Measurements from ENCODE around the gene CIC.

Gene CIC

DNA sequence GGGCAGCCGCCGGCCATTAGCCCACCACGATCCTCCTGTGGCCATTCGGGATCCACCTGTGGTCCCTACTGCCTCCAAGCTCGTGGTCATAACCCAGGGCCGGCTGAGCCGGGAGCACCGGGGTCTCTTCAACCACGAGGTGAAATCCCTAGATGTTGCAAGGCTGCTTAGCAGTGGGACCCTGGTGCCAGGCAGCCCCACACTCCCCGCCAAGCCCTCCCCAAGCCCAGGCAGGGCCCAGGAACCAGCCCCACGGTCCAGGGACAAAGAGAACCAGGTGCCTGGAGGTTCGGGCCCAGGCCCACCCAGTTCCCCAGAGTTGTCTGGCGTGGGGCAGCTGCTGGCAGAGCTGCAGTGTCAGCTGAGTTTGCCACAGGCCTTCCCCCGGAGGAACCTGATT lies 40.6 kb downstream of the CIC start:
- H3K36me3 ChIP-seq (ENCODE audit: insufficient read depth) = no peaks in the 10 kb centered on the region
- no peak for TF ChIP-seq CTCF (conservative IDR thresholded peaks at IDR 0.05; ENCODE audit: low read depth, low read length)
- H3K4me3 ChIP-seq (IDR thresholded peaks at IDR 0.05; ENCODE audit: insufficient read depth, low read depth, low read length) = no peak overlapping the region
- no peaks in the 10 kb centered on the region for H4K20me1 ChIP-seq (ENCODE audit: insufficient read depth)
- peaks cover 38% of the 10 kb centered on the region for H3K27me3 ChIP-seq (ENCODE audit: insufficient read depth, low read depth)
- no peaks in the 10 kb centered on the region for H3K79me2 ChIP-seq (ENCODE audit: insufficient read depth, low read depth)
- H3K27ac ChIP-seq = no peak overlapping the region
- H3K4me1 ChIP-seq (ENCODE audit: low read depth, poor library complexity, severe bottlenecking) = peaks cover 5% of the 10 kb centered on the region
- no peak overlapping the region for H2AFZ ChIP-seq (ENCODE audit: low read depth)
- no peak overlapping the region for H3K9ac ChIP-seq
- no peak overlapping the region for H3K4me2 ChIP-seq

DNA sequence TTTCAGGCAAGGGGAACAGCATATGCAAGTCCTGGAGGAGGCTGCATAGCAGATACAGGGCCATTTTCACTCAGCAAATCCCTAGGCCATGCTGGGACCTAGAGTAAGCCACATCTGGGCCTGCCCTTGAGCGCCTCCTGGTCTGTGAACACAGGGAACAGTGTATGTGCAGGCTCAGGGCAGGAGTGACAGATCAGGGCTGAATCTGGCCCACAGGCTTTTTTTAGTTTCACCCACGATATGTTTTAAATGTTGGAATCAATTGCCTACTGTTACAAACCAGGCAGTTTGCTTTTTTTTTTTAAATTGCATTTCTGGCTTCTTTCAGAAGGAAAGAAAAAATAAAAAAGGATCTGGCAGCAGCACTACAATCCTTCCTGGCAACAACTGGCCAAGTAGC lies 42.6 kb downstream of the CIC start:
- Histone ChIP-seq H3K4me3 (IDR thresholded peaks at IDR 0.05; ENCODE audit: insufficient read depth, low read depth, low read length) (no peak overlapping the region), H3K27ac (no peak overlapping the region), H3K27me3 (ENCODE audit: insufficient read depth, low read depth) (peaks cover 54% of the 10 kb centered on the region), H4K20me1 (ENCODE audit: insufficient read depth) (no peaks in the 10 kb centered on the region), H3K36me3 (ENCODE audit: insufficient read depth) (no peaks in the 10 kb centered on the region), H3K79me2 (ENCODE audit: insufficient read depth, low read depth) (no peaks in the 10 kb centered on the region), H3K4me1 (ENCODE audit: low read depth, poor library complexity, severe bottlenecking) (peaks cover 5% of the 10 kb centered on the region), H3K9ac (no peak overlapping the region), H2AFZ (ENCODE audit: low read depth) (no peak overlapping the region), H3K4me2 (no peak overlapping the region)
- no peak for TF ChIP-seq CTCF (conservative IDR thresholded peaks at IDR 0.05; ENCODE audit: low read depth, low read length)

DNA sequence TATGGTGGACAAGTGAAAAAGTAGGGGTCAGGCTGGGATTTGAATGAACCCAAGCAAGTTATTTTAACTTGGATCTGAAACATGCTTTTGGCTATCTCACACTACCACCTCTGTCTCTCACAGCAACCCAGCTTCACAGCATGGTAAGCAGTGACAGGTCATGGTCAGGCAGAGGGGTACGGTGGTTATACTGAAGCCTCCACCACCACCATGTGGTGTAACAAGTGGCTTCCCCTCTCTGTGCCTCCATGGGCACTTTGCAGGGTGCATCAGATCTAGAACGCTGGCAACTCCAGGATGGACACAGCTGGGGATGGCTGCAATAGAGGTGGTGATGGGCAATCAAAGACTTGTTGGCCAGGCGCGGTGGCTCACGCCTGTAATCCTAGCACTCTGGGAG lies 43.3 kb downstream of the CIC start:
- H2AFZ ChIP-seq (ENCODE audit: low read depth) = no peak overlapping the region

DNA sequence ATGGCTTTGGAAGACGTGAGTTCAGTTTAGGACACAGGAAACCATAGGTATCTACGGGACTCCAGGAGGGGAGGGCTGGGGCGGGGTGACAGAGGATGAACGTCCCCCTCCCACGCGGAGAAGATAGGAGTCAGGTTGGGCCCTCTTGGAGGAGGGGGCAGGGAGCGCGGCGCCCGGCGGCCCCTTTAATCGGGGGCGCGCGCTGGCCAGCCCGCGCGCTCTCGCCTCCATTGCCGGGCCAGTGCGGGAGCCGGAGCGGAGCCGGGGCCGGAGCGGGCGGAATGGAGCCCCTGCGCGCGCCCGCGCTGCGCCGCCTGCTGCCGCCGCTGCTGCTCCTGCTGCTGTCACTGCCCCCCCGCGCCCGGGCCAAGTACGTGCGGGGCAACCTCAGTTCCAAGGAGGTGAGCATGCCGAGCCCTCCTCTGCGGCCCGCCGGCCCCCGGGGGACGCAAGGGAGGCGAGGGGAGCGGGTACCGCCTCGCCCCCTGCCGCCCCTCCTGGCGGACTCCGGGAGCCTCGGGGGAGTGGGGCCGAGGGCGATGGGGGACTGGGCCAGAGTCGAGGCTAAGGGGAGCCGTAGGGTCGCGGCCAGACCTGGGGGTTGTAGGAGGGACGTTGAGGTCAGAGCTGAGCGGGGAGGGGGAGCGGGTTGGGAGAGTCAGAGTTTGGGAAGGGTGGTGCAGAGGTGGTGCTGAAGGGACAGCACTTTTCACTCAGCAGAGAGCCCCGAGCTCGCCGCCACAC lies 44.2 kb downstream of the CIC start, which contains the start of gene TMEM145:
TMEM145 (plus strand) TSS at position 214 of the 744 bp plus-strand sequence; CDS start at position 282, 68 bp downstream.
- no peak for TF ChIP-seq CTCF (conservative IDR thresholded peaks at IDR 0.05; ENCODE audit: low read depth, low read length)
- Histone ChIP-seq H3K9ac (no peak within 1 kb of the TSS), H3K36me3 (ENCODE audit: insufficient read depth) (no peaks in the 10 kb centered on the region), H4K20me1 (ENCODE audit: insufficient read depth) (no peaks in the 10 kb centered on the region), H2AFZ (ENCODE audit: low read depth) (peak within 1 kb of the TSS; percentile 53), H3K27me3 (ENCODE audit: insufficient read depth, low read depth) (peaks cover 64% of the 10 kb centered on the region), H3K4me2 (peak within 1 kb of the TSS; percentile 97), H3K4me1 (ENCODE audit: low read depth, poor library complexity, severe bottlenecking) (peaks cover 5% of the 10 kb centered on the region), H3K4me3 (IDR thresholded peaks at IDR 0.05; ENCODE audit: insufficient read depth, low read depth, low read length) (no peak within 1 kb of the TSS), H3K79me2 (ENCODE audit: insufficient read depth, low read depth) (no peaks in the 10 kb centered on the region), H3K27ac (no peak within 1 kb of the TSS)

More for the DNA sequence above, 43.3 kb downstream of the CIC start:
- H3K27ac ChIP-seq = no peak overlapping the region
- H3K4me2 ChIP-seq = peak overlapping the region; percentile 97; the same call in 1 of the 2 replicates
- no peak overlapping the region for H3K4me3 ChIP-seq (IDR thresholded peaks at IDR 0.05; ENCODE audit: insufficient read depth, low read depth, low read length)
- TF ChIP-seq CTCF (conservative IDR thresholded peaks at IDR 0.05; ENCODE audit: low read depth, low read length) = no peak
- H3K9ac ChIP-seq = no peak overlapping the region
- H3K27me3 ChIP-seq (ENCODE audit: insufficient read depth, low read depth) = peaks cover 59% of the 10 kb centered on the region
- no peaks in the 10 kb centered on the region for H3K36me3 ChIP-seq (ENCODE audit: insufficient read depth)
- H3K79me2 ChIP-seq (ENCODE audit: insufficient read depth, low read depth) = no peaks in the 10 kb centered on the region
- H4K20me1 ChIP-seq (ENCODE audit: insufficient read depth) = no peaks in the 10 kb centered on the region
- peaks cover 5% of the 10 kb centered on the region for H3K4me1 ChIP-seq (ENCODE audit: low read depth, poor library complexity, severe bottlenecking)
